Sciatic nerve (tissue), 2 donors: Measurements from ENCODE around the gene COL5A2. TPM values are rescaled to one million over a fixed set of nuclear protein-coding genes. Genes with fewer than 3 reads are reported as not detected.

Source experiments
- ATAC-seq: fragments of 200-7000 bp; cut with Tn5 transposase; one replicate; pipeline ENCODE4 v1.9.1; 2020; ENCODE audit warnings: mild to moderate bottlenecking, moderate library complexity
- DNase-seq: peaks from one replicate; pipeline ENCODE4 v3.0.0-alpha.2; 2020; ENCODE audit warnings: low spot score
- intact Hi-C: fragments of 100-400 bp; cut with DNase I; formaldehyde crosslinking; loops from one replicate; pipeline ENCODE4 v1.14.2; 2022
- total RNA-seq: library from RNA; stranded (reverse); fragmentation: NEBNext Ultra II Directional; extraction: Animal tissue kit (Norgen Biotek cat#: 25700); gene quantifications from one replicate; pipeline ENCODE4 v1.2.1, GENCODE V29; 2021
- donor health status: DM: no; HTN: no; CAD: no.
- donor health status: DM: no; HTN: no; CAD: no.

Gene COL5A2
- total RNA-seq, 1 donor from 2014 or later, result 45.7 TPM

DNA sequence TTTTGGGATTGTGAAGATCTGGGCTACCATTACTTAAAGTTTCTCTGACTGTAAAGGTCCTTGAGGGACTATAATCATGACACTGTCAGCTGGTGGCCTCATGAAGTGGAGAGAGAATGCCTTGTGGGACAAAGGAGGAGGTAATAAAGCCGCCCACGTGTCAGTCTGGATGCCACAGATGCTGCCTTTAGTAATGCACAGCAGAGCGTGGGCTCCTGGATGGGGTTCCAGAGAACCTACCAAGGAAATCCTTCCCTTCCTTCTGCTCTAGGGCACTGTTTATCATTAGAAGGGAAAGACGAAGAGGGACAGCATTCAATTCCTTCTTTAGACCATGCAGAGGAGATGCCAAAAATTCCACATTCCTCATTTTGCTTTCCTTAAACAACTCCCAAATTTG is 63.5 kb downstream of the COL5A2 start:
- intact Hi-C loops, result no loop called here
- ATAC-seq (peak; percentile 20), DNase-seq (no peak)

DNA sequence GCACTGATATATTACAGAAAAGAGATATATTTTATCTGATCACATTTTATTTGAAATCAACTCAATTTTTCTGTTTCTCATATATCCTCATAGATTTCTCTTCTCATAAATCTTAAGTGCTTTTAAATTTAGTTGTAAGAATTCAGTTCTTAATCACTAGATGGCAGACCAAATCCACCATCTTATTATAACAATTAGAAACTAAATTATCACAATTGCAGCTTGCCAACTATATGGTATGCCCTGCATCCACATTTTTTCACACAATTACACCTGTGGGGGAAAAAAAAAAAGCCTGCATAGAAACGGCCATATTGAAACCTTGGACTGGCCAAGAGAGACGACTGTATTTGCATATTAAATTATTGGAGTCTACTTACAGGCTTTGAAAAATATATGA is 64.4 kb downstream of the COL5A2 start:
- DNase-seq (no peak), ATAC-seq (peak; percentile 32)
- intact Hi-C loops, result no loop called here

DNA sequence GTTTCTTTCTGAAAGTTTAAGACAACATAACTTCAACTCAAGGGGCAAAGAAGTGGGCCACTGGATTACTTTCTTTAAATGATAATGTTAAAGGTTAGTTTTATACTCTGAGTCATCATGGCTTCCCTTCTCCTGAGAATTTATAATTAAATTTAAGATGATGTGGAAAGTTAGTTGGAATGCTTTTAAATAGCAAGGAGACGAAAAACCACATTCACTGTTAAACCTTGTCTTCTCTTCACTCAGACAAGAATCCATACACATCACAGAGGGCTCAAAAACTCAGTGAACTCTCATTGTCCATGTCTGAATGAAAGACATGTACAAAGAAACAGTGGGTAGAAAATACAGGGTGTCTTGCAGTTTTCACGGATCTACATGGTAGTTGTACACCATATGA is 65.6 kb downstream of the COL5A2 start:
- intact Hi-C loops, result no loop called here
- ATAC-seq (no peak), DNase-seq (no peak)

DNA sequence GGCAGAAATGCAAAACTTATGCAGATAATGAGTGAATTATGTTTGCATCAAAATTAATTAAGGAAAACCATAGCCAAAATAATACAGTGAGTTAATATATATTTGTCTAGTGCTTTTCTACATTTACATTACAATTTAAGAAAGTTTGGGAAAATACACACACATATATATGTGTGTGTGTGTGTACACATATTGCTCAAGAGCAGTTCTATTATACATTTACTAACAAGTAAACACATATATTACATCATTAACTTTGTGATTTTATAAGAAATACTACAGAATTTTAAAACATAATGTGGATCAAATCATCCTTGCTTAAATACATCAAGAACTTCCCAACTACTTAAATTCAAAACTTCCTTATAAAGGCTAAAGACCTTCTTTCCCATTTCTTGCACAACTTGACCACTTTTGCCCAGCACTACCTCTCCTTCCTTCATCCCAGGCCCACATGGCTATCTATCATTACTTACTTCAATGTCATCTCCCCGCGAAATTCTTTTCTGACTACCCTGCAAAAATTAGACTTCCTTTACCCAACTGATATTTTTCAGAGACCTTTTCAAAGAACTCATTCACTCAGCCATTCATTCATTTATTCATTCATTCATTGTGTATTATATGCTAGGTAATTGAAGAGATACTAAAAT is 68.4 kb downstream of the COL5A2 start:
- DNase-seq (no peak), ATAC-seq (no peak)
- intact Hi-C loops, result no loop called here

DNA sequence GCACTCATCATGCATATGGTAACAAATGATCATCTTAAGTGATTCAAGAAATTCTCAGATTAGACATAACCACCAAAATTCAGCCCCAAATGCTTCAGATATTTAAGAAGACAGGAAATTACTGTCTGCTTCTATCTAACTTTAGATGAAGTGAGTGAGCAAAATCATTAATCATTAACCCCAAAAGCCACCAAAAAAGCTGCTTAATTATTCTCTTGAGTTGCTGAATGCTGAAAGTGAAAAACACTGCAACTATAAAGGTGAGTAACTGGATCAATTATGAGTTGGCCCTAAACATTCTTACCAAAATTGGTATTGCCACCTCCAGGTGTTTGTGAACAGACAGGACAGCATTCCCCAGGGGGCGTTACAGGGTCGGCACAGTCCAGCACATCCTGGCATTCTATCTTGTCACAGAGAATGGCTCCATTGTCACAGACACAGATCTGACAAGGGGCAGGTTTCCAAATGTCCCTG is 69.6 kb downstream of the COL5A2 start:
- ATAC-seq, result no peak
- DNase-seq, result no peak
- intact Hi-C loops, result no loop called here

DNA sequence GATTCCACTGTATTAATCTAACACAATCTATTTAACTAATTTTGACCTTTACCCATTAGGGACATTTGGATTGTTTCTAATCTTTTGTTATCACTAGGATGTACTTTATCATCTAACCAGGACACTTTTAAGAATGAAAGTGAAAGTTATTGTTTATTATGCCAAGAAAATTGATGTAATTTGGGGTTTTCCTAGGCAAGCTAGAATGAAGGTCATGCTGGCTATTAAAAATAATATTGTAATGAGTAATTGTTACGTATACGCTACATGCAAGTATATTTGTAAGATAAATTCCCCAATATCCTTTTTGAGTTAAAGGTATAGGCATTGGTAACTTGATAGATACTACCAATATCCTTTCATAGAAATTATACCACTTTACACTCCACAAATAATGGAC is 74.6 kb downstream of the COL5A2 start:
- DNase-seq (no peak), ATAC-seq (no peak)
- intact Hi-C loops, result no loop called here

DNA sequence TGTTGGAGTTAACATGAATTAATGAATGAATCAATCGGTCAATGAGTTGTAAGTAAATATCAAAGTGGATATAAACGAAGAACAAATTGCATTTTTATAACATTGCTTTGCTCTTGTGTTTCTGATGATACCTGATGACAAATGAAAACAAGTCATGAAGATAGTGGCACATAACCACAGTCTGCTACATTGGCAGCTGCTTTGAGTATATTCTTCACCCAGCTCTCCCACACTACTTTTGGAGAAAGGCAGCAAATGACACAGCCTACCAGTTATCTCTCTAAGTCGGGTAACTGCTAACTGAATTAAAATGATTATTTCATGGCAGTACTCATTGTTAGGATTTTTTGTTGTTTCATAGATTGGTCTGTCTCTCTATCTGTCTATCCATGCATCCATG is 76.8 kb downstream of the COL5A2 start:
- intact Hi-C loops, result no loop called here
- no peak for DNase-seq
- ATAC-seq, result no peak

DNA sequence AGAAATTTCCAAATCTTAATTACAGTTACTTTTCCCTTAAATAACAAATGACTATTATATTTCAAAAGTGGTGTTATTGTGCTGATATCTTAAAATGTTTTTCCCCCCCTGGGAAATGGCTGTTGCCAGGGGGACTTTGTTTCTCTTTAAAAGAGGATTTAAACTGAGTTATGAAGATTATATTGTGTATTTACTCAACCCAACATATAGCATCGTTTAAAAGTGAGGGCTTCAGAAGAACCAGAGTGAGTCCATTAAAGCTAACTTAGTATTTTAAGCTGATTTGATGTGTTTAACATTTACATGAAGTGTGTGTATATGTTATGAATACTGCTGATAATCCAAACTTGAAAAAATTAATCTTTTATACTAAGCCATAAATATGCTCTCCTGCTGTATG is 81.6 kb downstream of the COL5A2 start:
- ATAC-seq, result no peak
- intact Hi-C loops, result no loop called here
- no peak for DNase-seq

DNA sequence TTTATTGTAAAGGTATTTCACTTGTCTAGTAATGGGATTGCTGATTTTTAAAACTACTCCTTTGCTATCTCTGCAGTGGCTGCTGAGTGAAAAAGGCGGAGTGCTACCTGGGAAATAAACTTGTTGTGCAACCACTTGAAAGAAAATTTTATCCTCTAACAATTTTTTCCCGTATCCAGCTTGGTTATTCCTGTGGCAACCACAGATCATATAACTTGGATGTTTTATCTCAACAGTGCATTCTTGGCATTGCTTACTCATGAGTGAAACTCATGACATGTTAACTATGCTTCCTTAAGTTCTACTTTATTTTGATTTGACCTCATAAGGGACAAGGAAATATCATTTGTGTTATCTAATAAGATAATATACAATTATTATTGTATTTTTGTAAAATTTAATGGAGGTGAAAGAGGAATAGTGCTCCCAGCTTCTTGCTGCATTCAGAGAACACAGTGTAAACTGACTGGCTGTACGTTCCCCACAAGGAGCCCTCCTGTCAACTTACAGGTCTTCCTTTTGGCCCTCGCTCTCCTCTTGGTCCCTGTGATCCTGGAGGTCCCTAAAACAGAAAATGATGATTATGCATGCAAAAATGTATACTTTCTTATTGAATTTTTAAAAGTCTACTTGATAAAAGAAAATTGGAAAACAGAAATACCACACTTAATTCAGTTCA is 82.7 kb downstream of the COL5A2 start:
- intact Hi-C loops, result no loop called here
- no peak for DNase-seq
- ATAC-seq, result no peak

DNA sequence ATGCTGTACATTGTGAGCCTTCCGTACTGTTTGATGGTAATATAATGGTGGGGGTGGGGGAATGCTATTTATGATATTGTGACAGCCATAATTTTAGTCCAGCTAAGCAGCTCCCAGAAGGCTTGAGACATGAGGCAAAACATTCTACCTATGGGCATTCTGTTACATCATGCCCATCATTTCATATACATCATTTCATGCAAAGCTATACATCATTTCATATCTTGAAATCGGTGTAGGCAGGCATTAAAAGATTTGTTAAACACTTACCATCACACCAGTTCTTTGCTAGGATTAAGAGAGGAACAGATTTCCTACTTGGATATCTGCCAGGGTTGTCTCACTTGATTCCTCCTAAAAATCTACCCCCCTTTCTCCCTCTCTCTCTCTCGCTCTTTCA is 84.5 kb downstream of the COL5A2 start:
- no peak for DNase-seq
- ATAC-seq, result no peak
- intact Hi-C loops, result no loop called here

DNA sequence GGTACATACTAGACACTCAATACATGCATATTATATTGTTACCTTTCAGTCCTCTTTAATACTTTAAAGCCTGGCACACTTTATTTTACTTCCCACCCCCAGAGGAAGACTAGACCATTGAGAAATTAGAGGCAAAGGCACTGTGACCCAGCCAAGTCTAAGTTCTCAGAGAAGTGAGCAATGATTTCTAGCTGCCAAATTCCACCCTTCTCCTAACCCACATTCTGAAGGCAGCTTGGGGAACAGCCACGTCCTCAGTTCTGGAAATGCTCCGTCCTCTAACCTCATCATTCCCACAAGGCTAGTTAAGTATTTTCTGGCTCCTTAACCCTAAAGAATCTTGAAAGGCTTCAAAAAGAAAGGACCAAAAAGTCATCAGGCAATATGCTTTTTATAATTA is 86.6 kb downstream of the COL5A2 start:
- peak; percentile 89 for ATAC-seq

DNA sequence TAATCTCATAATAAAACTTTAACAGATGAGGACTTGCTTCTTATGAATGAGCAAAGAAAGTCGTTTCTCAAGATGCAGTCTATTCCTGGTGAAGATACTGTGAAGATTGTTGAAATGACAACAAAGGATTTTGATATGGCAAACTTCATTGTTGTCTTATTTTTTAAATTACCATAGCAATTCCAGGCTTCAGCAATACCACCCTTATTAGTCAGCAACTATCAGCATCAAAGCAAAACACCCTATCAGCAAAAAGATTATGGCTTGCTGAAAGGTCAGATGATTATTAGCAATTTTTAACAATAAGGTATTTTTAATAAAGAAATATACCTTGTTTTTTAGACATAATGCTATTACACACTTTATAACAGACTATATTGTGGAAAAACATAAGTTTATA is 88.3 kb downstream of the COL5A2 start:
- DNase-seq (no peak), ATAC-seq (no peak)
- intact Hi-C loops, result no loop called here

More for the DNA sequence above, 86.6 kb downstream of the COL5A2 start:
- no peak for DNase-seq
- intact Hi-C loops, result no loop called here

DNA sequence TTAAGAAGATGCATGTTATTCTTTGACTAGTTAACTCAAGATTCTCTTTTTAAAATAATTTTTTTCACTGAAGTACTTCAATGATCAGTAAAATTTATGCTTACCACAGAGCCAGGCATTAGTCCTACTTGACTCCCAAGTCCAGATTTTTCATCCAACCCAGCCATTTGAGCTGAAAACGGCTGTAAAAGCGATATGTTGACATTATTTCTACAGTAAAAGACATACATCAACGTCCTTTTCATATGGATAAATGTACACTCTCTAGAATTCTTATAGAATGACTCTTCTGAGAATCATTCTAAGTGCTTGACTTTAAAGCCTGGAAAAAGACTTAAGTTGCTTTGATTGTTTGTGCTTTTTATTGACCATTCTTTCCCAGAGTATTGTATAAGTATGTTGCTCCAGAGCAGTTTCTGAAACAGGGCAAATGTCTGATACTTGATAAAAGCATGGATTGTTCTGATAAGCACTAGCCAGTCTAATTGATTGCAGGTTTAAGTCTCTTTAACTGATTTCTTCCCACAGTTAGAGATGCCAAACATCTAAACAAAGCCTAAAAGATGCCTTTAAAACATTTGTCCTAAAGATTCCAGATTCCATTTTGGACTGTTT is 90.9 kb downstream of the COL5A2 start:
- intact Hi-C loops, result no loop called here
- DNase-seq (no peak), ATAC-seq (no peak)

DNA sequence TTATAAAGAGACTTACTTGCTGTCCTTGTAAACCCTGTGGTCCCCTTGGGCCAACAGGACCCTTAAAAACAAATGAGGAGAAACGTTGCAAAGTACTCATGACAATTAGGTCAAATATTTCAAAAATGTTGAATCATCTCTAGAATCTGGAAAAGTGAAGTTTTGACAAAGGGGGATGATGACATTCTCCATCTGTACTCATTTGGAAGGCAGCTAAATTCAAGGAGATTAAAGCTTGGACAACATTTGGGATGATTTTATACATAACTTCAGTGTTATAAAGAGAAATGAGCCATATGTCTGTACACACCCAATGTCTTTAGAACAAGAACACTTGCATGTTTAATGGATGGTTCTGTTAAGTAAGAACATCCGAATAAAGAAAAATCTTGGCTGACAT is 92.9 kb downstream of the COL5A2 start:
- ATAC-seq (no peak), DNase-seq (no peak)
- intact Hi-C loops, result no loop called here

DNA sequence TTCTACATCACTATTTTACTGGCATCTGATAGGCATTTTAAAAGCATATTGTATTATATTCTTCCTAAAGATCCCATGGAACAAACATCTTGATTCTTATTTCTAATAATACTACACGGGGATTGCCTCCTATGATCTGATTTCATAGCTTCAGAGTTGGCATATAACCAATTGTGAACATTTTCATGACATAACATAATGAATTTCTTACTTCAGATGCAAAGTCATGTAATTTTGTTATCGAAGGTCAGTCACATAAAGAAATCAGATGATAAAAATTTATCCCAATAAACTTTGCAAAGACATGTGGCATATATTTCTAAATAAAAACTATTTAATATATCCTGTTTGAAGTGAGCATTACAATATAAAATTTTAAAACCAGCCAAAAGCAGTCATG is 93.3 kb downstream of the COL5A2 start:
- DNase-seq, result no peak
- no peak for ATAC-seq
- intact Hi-C loops, result no loop called here

DNA sequence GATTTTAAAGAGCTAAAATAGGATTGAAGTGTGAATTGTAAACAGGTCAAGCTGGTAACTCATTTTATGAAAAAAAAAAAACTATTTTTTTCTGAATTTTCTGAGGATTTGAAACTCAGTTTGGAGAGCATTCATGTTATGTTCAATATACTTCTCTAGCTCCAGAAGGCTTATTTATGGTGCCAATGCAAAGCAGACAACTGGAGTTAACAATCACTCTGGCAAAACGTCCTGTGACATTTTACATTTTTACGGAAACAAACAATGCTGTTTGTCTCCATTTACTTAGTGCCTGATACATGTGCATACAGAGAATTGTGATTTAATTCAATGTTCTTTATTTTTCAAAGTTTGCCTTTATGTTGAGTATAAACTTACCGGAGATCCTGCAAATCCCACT is 96.0 kb downstream of the COL5A2 start:
- intact Hi-C loops, result no loop called here
- DNase-seq (no peak), ATAC-seq (no peak)

DNA sequence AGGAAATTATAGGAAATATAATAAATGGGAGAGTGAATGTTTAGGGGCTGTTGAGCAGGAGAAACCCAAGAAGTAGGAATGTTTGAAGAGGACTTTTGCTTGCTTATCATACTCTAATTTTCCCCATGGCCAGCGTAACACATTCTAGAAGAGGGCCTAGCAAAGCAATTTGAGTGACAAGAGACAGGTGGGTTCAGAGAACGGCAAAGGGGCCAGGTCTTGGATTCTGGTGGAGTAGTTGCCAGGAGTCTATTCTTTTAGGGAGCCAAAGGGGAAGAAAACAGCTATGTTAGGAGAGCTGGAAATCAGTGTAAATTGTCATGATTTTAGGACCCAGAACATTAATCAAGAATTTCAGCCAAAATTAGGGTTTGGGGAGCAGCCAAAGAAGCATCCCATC is 96.5 kb downstream of the COL5A2 start:
- no peak for ATAC-seq

DNA sequence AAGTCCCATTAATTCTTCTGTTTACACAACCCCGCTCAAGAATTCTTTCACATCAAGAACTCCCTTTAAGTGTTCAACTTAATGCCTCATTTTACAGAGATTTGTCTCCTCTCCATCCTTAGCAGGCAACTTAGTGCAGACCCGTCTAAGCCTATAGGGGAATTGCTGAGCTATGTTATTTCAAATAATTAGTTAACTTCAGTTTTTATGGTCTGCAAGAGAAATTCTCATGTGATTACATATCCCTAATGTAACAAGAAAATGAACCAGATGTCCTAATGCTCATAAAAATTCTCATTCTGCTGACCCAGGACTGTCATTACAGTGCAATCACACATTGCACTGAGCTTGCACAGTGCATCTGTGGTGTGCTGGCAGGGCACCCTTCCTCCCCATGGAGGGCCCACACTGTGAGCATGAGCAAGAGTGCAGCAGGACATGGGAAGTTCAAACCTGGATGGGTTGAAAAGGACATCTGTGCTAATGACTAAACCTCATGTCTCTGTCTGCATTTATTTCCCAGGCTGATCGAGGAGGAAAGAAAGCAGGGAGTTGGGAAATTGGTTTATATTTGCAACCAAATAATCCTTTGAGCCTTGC is 97.1 kb downstream of the COL5A2 start:
- intact Hi-C loops, result no loop called here
- DNase-seq (no peak), ATAC-seq (peak; percentile 51)

More for the DNA sequence above, 96.5 kb downstream of the COL5A2 start:
- intact Hi-C loops, result no loop called here
- DNase-seq, result no peak

DNA sequence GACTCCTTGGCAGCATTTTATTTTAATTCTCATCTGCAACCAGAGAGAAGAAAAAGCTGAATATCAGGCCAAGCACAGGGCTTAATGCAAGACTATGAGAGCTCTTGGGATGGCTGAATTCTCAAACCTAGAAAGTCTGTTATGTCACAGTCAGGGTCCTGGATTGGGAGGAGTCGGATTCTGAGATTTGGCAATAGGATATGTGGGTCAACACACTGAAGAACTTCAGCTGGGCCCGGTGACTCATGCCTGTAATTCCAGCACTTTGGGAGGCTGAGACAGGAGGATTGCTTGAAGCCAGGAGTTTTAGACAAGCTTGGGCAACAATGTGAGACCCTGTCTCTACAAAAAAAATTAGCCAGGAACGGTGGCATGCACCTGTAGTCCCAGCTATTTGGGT is 103.0 kb downstream of the COL5A2 start:
- intact Hi-C loops, result no loop called here
- ATAC-seq (peak; percentile 62), DNase-seq (no peak)

DNA sequence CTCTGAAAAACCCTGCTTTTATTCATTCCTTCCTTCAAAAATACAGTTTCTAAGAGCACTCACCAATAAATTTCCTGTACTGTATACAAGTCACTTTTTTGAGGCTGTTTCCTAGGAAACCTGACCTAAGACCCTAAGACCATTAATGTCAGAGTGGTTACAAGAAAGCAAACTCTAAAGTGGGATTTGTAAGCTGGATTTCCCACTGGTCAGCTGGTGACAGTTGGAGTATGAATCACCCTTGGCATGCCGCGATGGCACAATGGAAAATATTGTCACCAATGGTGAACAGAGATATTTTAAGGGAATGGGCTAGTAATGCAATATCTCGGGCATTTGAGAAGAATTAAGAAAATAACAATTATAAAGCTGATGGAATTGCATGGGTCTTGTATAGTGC is 103.4 kb downstream of the COL5A2 start:
- intact Hi-C loops, result no loop called here
- ATAC-seq, result no peak
- DNase-seq, result no peak
